ENCODE data around the gene DDR1.

Gene DDR1

DNA sequence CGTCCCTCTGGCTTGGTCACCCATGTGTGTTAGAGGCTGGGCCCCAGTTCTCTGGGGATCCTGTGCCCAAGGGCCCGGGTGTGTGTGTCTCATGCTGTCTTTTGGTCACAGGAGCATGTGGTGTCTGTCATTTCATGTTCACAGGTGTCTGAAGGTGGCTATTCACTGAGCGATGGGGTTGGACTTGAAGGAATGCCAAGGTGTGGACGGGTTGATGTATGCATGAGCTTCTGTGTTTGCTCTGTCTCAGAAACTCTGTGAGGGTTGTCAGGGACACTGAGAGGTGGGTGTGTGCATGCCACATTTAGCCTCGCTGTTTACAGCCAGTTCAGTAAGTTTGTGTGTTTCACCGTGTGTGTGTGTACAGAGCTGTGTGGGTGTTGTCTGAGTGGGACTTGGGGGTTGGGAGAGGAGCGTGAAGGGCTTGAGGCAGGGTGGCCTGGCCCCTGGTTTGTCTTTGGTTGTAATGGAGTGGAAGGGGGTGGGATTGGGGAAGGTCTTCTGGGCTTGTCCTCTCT lies 1.2 kb downstream of the DDR1 start:
- TF ChIP-seq, protein P1, sequence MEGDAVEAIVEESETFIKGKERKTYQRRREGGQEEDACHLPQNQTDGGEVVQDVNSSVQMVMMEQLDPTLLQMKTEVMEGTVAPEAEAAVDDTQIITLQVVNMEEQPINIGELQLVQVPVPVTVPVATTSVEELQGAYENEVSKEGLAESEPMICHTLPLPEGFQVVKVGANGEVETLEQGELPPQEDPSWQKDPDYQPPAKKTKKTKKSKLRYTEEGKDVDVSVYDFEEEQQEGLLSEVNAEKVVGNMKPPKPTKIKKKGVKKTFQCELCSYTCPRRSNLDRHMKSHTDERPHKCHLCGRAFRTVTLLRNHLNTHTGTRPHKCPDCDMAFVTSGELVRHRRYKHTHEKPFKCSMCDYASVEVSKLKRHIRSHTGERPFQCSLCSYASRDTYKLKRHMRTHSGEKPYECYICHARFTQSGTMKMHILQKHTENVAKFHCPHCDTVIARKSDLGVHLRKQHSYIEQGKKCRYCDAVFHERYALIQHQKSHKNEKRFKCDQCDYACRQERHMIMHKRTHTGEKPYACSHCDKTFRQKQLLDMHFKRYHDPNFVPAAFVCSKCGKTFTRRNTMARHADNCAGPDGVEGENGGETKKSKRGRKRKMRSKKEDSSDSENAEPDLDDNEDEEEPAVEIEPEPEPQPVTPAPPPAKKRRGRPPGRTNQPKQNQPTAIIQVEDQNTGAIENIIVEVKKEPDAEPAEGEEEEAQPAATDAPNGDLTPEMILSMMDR (IDR thresholded peaks at IDR 0.05; ENCODE audit: low read depth, low read length, missing control alignments): no peak
- in situ Hi-C loops (cut with HindIII; ENCODE audit: low sequenced_read_pairs): no loop called here
- DNase-seq (ENCODE audit: low read depth): no peak
- peak overlapping the region; percentile 66 for H3K4me3 ChIP-seq (ENCODE audit: low read depth, low read length)

GRCh38 chr6:30885999-30886896 lies 1.9 kb downstream of the DDR1 start:
- in situ Hi-C loops (cut with HindIII; ENCODE audit: low sequenced_read_pairs): no loop called here
- DNase-seq (ENCODE audit: low read depth): no peak
- H3K4me3 ChIP-seq (ENCODE audit: low read depth, low read length): peak overlapping the region; percentile 66
- TF ChIP-seq, protein P1 (IDR thresholded peaks at IDR 0.05; ENCODE audit: low read depth, low read length, missing control alignments): no peak

DNA sequence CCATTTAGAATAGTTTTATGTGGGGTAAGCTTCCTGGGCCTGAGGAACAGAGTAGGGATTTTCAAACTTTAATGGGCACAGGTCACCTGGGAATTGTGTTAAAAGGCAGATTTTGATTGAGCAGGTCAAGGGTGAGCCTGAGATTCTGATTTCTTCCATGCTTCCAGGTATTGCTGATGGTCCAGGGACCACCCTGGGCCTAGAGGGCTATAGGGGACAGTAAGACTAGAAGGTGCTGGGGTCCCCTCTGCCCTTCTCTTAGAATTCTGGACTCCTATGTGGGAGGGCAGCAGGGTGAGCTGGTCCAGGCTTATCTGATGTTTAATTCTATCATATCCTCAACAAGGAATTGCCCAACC lies 2.6 kb downstream of the DDR1 start:
- in situ Hi-C loops (cut with HindIII; ENCODE audit: low sequenced_read_pairs): no loop called here
- DNase-seq (ENCODE audit: low read depth): no peak
- TF ChIP-seq, protein P1 (IDR thresholded peaks at IDR 0.05; ENCODE audit: low read depth, low read length, missing control alignments): no peak
- H3K4me3 ChIP-seq (ENCODE audit: low read depth, low read length): peak overlapping the region; percentile 66

DNA sequence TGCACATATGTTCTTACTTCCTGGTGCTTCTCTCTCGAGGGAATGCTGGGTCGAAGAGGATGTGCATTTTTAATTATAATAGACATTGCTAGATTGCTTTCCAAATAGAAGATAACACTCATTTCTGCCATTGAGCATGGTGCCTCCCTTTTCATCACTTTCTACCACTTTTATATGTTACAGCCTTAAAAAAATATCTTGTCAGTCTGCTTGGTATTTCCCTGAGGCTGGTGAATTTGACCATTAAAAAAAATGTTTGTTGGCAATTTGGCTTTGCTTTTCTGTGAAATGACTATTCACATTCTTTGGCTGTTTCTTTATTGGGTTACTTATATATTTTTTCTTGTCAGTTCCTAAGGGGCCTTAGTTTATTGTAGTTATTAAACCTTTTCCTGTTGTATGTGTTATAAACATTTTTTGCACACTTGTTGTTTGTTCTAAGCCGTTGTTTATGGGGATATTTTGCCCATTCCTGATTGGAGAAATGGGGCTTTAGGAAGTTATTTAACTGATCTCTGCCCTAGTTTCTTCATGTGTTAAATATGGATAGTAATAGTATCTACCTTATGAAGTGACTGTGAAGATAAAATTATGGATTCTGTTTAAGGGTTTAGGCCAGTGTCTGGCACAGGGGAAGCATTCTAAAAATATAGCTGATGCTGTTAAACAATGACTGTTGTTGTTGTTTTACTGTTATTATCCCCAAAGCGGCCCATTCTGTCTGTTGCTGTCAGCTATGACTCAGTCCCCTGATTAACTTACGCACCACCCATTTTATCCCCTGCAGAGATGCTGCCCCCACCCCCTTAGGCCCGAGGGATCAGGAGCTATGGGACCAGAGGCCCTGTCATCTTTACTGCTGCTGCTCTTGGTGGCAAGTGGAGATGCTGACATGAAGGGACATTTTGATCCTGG lies 3.8 kb downstream of the DDR1 start:
- in situ Hi-C loops (cut with HindIII; ENCODE audit: low sequenced_read_pairs): no loop called here
- TF ChIP-seq, protein P1 (IDR thresholded peaks at IDR 0.05; ENCODE audit: low read depth, low read length, missing control alignments): no peak
- H3K4me3 ChIP-seq (ENCODE audit: low read depth, low read length): no peak overlapping the region
- DNase-seq (ENCODE audit: low read depth): no peak

DNA sequence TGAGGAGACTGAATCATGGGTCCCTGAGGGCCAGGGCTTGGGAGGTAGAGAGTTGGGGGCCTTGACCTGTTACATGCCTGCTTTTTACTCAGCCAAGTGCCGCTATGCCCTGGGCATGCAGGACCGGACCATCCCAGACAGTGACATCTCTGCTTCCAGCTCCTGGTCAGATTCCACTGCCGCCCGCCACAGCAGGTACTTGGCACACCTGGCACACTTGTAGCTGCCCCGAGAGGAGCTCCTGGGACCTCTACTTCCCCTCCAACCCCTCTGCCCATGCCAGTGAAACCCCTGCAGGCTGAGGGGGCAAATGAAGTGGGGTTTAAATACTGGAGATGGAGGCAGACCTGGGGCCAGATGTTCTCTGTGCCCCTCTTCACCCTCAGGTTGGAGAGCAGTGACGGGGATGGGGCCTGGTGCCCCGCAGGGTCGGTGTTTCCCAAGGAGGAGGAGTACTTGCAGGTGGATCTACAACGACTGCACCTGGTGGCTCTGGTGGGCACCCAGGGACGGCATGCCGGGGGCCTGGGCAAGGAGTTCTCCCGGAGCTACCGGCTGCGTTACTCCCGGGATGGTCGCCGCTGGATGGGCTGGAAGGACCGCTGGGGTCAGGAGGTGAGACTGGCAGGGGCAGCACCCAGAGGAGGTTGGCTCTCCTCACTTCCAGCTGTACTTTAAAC lies 4.6 kb downstream of the DDR1 start:
- H3K4me3 ChIP-seq (ENCODE audit: low read depth, low read length): no peak overlapping the region
- in situ Hi-C loops (cut with HindIII; ENCODE audit: low sequenced_read_pairs): no loop called here
- TF ChIP-seq, protein P1 (IDR thresholded peaks at IDR 0.05; ENCODE audit: low read depth, low read length, missing control alignments): no peak
- no peak for DNase-seq (ENCODE audit: low read depth)

DNA sequence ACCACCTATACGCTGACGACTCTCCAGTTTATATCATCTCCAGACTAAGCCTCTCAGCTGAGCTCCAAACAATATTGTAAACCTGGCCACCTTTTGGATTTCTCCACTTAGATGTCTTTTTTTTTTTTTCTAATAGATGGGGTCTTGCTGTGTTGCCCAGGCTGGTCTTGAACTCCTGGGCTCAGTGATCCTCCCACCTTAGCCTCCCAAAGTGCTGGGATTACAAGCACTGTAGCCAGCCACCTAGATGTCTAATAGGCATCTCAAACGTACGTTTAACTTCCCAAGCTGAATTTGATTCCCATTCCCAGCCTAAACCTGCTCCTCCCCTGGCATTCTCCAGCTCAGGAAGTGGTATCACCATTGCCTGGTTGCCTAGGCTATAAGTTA lies 5.2 kb downstream of the DDR1 start:
- TF ChIP-seq, protein P1 (IDR thresholded peaks at IDR 0.05; ENCODE audit: low read depth, low read length, missing control alignments): no peak
- DNase-seq (ENCODE audit: low read depth): no peak
- in situ Hi-C loops (cut with HindIII; ENCODE audit: low sequenced_read_pairs): no loop called here
- no peak overlapping the region for H3K4me3 ChIP-seq (ENCODE audit: low read depth, low read length)

All from astrocyte of the cerebellum (primary cell).